Epidermal melanocyte (primary cell): ENCODE data around the gene KLK2.

ENCODE experiments used
- DNase-seq: peaks from one replicate; pipeline ENCODE4 v3.0.0; 2011; ENCODE audit warnings: low spot score; ENCODE audit not compliant: insufficient read length

Gene KLK2

DNA sequence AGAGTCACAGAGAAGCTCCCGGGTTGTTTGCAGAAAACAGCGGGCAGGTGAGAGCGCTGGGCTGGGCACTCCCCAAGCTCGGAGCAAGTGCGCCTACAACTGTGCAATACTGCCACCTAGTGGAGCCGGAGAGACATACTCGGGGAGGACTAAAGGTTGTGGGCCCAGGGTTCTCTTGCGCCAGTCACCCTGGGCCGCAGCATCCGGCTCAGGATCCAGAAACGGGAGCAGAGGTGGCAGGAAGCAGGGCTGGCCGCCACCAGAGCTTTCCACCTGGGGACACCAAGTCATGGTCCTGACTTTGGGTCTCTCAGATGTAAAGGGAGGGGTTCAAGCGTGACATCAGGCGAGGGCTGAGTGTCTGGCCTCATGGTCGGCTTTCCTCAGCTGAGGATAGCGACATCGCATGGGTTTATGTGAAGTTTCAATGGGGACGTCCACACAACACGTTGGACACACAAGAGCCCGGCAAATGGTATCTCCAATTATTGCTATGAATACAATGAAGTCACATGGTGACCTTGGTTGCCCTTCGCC lies 49.1 kb downstream of the KLK2 start:
- DNase-seq, result peak; percentile 52

DNA sequence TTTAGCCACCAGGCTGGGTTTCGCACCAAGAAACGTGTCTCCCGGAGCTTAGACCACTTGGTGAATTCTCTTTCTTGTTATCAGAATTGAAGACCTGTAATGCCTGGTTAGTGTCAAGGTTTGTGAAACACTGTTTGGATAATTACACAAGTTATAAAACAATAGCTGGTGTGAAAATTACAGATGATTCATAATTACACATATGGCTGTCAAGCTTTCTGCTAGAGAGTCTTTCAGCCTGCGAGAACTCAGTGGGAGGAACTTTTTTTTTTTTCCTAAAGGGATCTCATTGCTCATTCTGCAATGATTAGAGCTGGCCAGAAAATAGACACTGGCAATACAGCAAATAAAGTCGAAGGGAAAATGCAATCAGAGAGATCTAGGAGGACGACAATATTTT lies 51.3 kb downstream of the KLK2 start:
- no peak for DNase-seq

DNA sequence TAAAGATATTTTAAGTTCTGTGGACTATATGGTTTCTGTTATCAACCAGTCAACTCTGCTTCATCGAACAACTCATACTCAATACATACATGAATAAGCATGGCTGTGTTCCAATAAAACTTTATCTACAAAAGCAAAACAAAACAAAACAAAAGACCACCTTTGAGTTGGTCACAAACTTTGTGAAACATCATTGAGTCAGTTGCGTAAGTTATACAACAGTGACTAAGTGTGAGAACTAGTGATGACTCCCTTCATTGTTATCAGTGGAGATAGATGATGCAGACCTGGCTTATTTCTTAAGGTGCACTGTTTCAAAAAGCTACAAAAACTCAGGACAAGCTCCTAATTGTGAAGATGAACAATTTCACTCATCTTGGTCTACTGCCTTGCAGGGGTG lies 52.5 kb downstream of the KLK2 start:
- no peak for DNase-seq

DNA sequence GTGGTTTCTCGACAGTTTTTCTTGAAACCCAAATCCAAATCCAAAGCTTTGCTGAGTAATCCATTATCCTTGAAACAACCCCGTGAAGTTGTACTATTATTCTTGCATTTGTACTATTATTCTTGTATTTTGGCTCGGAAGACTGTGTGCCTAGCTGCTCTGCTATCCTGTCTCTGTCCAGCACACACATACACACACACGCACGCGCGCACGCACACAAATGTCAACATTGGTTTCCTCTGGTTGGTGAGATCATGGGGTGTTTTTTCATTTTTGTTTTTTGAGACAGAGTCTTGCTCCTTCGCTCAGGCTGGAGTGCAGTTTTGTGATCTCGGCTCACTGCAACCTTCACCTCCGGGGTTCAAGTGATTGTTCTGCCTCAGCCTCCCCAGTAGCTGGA lies 52.9 kb downstream of the KLK2 start:
- DNase-seq, result no peak

DNA sequence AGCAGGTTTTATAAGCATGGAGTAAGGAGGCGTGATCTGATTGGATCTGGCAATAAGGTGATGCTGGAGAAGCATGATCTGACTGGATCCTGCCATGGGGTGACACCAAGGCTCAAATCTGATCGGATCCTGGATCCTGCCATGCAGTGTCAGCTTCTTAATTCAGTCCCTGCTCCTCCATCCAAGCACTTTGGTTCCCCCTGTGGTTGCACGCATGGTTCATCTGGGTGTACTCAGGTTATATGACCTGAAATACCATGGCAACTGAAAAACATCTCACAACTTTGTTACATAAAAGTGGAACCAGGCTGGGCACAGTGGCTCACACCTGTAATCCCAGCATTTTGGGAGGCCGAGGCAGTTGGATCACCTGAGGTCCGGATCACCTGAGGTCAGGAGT lies 55.6 kb downstream of the KLK2 start:
- no peak for DNase-seq
